ENCODE results near the gene ZP1. TPM values are rescaled to one million over a fixed set of nuclear protein-coding genes. Genes with fewer than 3 reads are reported as not detected.
"Not testable (repeated sequence)": the region's sequence is repeated elsewhere in the genome, so short reads cannot be mapped to it uniquely, and the experiment has no call there.

The ZP1 gene, protein sequence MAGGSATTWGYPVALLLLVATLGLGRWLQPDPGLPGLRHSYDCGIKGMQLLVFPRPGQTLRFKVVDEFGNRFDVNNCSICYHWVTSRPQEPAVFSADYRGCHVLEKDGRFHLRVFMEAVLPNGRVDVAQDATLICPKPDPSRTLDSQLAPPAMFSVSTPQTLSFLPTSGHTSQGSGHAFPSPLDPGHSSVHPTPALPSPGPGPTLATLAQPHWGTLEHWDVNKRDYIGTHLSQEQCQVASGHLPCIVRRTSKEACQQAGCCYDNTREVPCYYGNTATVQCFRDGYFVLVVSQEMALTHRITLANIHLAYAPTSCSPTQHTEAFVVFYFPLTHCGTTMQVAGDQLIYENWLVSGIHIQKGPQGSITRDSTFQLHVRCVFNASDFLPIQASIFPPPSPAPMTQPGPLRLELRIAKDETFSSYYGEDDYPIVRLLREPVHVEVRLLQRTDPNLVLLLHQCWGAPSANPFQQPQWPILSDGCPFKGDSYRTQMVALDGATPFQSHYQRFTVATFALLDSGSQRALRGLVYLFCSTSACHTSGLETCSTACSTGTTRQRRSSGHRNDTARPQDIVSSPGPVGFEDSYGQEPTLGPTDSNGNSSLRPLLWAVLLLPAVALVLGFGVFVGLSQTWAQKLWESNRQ
- not detected for polyA plus RNA-seq (2013, experiment 1 of 2)
- polyA plus RNA-seq (2013, experiment 2 of 2) = not detected

DNA sequence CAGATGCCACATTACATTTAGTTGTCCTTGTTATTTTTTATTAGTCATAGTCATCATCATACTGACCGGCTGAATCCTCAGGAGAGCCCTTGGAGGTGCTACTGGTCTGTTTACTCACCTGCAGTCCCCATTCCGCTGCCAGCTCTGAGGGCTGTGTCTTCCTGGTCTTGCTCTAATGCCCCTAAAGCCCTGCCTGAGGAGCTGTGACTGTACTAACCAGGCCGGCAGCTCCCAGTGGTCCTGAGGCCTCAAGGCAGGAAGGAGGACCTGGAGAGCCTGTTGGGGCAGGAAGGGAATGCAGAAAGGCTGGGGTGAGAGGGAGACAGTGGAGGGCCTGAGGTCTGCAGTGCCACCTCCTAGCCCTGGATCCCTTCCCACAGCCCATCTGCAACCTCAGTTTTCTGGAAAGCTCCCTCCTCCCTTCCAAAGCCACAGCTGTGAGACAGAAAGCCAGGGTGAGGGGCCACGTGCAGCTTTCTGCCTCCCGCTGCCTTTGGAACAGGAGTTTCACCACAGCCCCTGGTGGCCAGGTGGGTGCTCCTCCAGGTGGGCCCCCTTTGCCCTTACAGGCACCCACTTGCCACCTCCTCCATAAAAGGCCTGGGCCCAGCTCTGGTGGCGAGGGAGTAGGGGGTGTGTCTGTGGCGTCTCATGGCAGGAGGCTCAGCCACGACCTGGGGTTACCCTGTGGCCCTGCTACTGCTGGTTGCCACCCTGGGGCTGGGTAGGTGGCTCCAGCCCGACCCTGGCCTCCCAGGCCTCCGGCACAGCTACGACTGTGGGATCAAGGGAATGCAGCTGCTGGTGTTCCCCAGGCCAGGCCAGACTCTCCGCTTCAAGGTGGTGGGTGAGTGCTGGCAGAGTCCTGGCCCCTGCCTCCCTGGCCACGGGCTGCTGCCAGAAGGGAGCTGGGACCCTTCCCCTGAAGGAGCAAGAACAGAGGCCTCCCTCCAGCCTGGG, at the start of gene ZP1:
Gene ZP1 (plus strand): TSS at position 632 of the 960 bp plus-strand sequence. CDS start 20 bp downstream, at position 652.
- 81 to 95% methylated on average over 7 to 13 of the region's 13 CpGs for WGBS, 2 experiments (ENCODE audit: insufficient coverage in 2 of 2)
- Histone ChIP-seq H3K4me1 (ENCODE audit: control insufficient read depth, insufficient read depth, low read length, poor library complexity, severe bottlenecking) (no peaks in the 10 kb centered on the region), H3K27ac (ENCODE audit: low read depth, low read length, severe bottlenecking) (no peak within 1 kb of the TSS), H3K9me3 (ENCODE audit: control insufficient read depth, low read length) (no peaks in the 10 kb centered on the region), H3K4me3 (ENCODE audit: extremely low read depth, insufficient read depth, low read length, poor library complexity, severe bottlenecking) (no peak within 1 kb of the TSS), H3K36me3 (ENCODE audit: control insufficient read depth, insufficient read depth, low read length) (no peaks in the 10 kb centered on the region)

DNA sequence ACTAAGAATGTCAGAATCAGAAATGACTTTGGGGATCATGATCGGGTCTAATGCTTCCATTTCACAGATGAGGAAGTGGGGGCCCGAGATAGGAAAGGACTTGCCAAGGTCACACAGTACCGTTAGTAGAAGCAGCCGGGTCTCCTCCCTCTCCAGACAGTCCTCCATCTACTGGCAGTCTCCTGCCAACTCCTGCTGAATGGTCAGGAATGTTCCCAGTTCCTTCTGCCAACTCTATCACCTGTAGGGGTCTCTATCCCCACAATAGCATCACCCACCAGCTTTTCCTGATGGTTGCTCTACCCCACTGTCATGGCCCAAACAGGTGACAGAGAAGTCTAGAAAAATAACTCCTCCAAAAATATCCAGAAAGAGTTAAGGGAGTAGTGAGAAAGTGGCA, 49.3 kb upstream of the ZP1 start:
- H3K27ac ChIP-seq (ENCODE audit: low read depth, low read length, severe bottlenecking) = no peak overlapping the region
- no peaks in the 10 kb centered on the region for H3K36me3 ChIP-seq (ENCODE audit: control insufficient read depth, insufficient read depth, low read length)
- H3K4me1 ChIP-seq (ENCODE audit: control insufficient read depth, insufficient read depth, low read length, poor library complexity, severe bottlenecking) = no peaks in the 10 kb centered on the region
- no peak overlapping the region for H3K4me3 ChIP-seq (ENCODE audit: extremely low read depth, insufficient read depth, low read length, poor library complexity, severe bottlenecking)
- WGBS, 2 experiments (ENCODE audit: insufficient coverage in 2 of 2) = 68 to 87% methylated on average over 2 to 4 of the region's 4 CpGs
- peaks cover 13% of the 10 kb centered on the region for H3K9me3 ChIP-seq (ENCODE audit: control insufficient read depth, low read length)

DNA sequence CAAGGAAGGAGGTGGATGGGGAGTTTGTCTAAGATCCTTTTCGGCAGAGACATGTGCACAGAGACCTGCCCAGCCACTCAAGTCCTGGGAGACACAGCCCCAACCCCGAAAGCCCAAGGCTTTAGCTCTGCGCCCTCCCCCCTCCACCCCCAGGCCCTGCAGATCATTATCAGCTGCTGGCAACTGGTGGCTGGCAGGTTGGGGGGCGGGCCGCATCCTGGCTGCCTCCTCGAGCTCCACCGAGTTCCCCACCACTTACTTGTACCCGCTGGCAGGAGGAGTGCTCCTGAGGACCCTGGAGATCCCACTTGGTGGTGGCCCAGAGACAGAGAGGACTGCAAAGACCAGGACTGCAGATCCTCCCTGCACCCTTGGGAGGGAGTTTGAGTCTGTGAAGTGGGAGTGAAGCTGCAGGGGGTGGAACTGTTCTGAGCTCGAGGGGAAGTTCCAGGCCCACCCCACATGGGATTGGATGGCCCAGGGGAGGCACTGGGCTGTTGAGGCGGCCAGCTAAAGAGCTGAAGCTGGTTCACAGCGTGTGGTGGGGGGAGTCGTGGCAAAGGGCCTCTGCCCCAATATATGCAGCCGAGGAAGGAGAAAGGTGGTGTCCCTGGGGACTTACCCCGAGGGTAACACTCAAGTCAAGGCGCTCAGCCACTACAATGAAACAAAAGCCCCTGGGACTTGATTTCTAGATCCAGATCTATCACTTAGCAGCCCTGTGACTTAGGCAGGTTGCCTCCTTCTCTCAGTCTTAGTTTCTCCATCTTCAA, 45.3 kb upstream of the ZP1 start:
- Histone ChIP-seq H3K4me3 (ENCODE audit: extremely low read depth, insufficient read depth, low read length, poor library complexity, severe bottlenecking) (no peak overlapping the region), H3K36me3 (ENCODE audit: control insufficient read depth, insufficient read depth, low read length) (no peaks in the 10 kb centered on the region), H3K4me1 (ENCODE audit: control insufficient read depth, insufficient read depth, low read length, poor library complexity, severe bottlenecking) (no peaks in the 10 kb centered on the region), H3K27ac (ENCODE audit: low read depth, low read length, severe bottlenecking) (no peak overlapping the region), H3K9me3 (ENCODE audit: control insufficient read depth, low read length) (peaks cover 6% of the 10 kb centered on the region)
- WGBS, 2 experiments (ENCODE audit: insufficient coverage in 2 of 2) = 91 to 92% methylated on average over 6 to 9 of the region's 15 CpGs

DNA sequence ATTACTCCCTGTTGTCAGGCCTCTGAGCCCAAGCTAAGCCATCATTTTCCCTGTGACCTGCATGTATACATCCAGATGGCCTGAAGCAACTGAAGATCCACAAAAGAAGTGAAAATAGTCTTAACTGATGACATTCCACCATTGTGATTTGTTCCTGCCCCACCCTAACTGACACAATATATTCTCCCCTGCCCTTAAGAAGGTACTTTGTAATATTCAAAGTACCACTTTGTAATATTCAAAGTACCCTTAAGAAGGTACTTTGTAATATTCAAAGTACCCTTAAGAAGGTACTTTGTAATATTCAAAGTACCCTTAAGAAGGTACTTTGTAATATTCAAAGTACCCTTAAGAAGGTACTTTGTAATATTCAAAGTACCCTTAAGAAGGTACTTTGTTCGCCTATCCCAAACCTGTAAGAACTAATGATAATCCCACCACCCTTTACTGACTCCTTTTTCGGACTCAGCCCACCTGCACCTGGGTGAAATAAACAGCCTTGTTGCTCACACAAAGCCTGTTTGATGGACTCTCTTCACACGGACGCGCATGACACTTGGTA, 43.5 kb upstream of the ZP1 start:
- not testable (repeated sequence) for H3K27ac ChIP-seq (ENCODE audit: low read depth, low read length, severe bottlenecking); H3K9me3 ChIP-seq (ENCODE audit: control insufficient read depth, low read length); H3K4me1 ChIP-seq (ENCODE audit: control insufficient read depth, insufficient read depth, low read length, poor library complexity, severe bottlenecking); H3K36me3 ChIP-seq (ENCODE audit: control insufficient read depth, insufficient read depth, low read length); H3K4me3 ChIP-seq (ENCODE audit: extremely low read depth, insufficient read depth, low read length, poor library complexity, severe bottlenecking)
- 87 to 89% methylated on average over 5 of the region's 5 CpGs for WGBS, 2 experiments (ENCODE audit: insufficient coverage in 2 of 2)

DNA sequence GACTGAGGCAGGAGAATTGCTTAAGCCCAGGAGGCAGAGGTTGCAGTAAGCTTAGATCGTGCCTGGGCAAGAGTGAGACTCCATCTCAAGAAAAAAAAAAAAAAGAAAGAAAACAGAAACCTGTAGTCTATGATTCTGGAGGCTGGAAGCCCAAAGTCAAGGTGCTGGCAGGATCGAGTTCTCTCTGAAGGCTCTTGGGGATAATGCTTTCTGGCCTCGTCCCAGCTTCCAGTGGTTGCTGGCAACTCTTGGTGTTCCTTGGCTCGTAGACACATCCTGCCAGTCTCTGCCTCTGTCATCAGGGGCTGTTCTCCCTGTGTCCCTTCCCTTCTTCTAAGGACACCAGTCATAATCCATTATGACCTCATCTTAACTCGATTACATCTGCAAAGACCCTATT, 42.2 kb upstream of the ZP1 start:
- H3K4me1 ChIP-seq (ENCODE audit: control insufficient read depth, insufficient read depth, low read length, poor library complexity, severe bottlenecking) = no peaks in the 10 kb centered on the region
- no peaks in the 10 kb centered on the region for H3K9me3 ChIP-seq (ENCODE audit: control insufficient read depth, low read length)
- H3K27ac ChIP-seq (ENCODE audit: low read depth, low read length, severe bottlenecking) = no peak overlapping the region
- no peak overlapping the region for H3K4me3 ChIP-seq (ENCODE audit: extremely low read depth, insufficient read depth, low read length, poor library complexity, severe bottlenecking)
- H3K36me3 ChIP-seq (ENCODE audit: control insufficient read depth, insufficient read depth, low read length) = no peaks in the 10 kb centered on the region
- 90 to 91% methylated on average over 5 of the region's 5 CpGs for WGBS, 2 experiments (ENCODE audit: insufficient coverage in 2 of 2)

DNA sequence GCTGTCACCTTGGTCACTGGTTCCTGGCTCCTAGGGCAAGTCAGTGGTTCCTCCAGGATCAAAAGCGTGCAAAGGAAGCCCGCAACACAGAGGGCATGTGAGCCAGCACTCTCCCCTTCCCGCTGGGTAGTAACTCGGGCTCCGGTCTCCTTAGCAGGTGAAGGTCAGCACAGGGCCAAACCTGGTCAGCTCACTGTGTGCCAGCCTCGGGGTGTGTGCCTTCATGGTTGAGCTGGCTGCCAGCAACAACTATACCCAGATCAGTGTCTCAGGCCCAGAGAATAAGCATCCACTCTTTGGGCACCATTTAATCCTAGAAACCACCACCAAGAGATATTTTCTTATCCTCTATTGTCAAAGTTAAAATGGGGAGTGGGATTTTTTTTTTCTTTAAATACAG, 41.6 kb upstream of the ZP1 start:
- no peak overlapping the region for H3K4me3 ChIP-seq (ENCODE audit: extremely low read depth, insufficient read depth, low read length, poor library complexity, severe bottlenecking)
- H3K36me3 ChIP-seq (ENCODE audit: control insufficient read depth, insufficient read depth, low read length) = no peaks in the 10 kb centered on the region
- H3K9me3 ChIP-seq (ENCODE audit: control insufficient read depth, low read length) = no peaks in the 10 kb centered on the region
- H3K27ac ChIP-seq (ENCODE audit: low read depth, low read length, severe bottlenecking) = no peak overlapping the region
- no peaks in the 10 kb centered on the region for H3K4me1 ChIP-seq (ENCODE audit: control insufficient read depth, insufficient read depth, low read length, poor library complexity, severe bottlenecking)
- 81 to 90% methylated on average over 5 to 6 of the region's 6 CpGs for WGBS, 2 experiments (ENCODE audit: insufficient coverage in 2 of 2)

DNA sequence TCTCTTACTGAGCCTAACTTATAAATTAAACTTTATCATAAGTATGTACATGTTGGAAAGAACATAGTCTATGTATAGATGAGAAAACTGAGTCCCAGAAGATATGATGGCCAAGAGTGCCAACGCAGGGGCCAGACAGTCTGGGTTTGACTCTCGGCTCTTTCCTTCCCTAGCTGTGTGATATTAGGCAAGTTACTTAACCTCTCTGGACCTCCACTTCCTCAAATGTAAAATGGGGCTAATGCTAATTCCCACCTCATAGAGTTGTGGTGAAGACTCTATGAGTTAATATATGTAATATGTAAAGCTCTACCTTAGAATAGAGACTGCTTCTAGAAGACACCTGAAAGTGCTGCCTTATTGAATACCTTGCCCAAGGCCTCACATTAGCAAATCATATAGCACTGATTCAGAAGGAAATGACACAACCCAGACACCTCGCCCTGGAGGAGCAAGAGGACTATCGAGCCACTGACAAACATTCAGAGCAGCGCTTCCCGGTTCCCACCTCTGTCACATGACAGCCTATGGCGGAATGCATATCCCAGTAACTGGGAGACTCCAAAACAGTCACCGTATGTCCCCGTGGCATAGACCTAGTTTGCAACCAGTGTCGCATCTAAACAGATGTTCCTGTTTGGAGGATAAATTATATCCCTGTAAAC, 36.7 kb upstream of the ZP1 start:
- H3K4me3 ChIP-seq (ENCODE audit: extremely low read depth, insufficient read depth, low read length, poor library complexity, severe bottlenecking) = no peak overlapping the region
- H3K9me3 ChIP-seq (ENCODE audit: control insufficient read depth, low read length) = no peaks in the 10 kb centered on the region
- H3K27ac ChIP-seq (ENCODE audit: low read depth, low read length, severe bottlenecking) = no peak overlapping the region
- H3K4me1 ChIP-seq (ENCODE audit: control insufficient read depth, insufficient read depth, low read length, poor library complexity, severe bottlenecking) = peaks cover 1% of the 10 kb centered on the region
- no peaks in the 10 kb centered on the region for H3K36me3 ChIP-seq (ENCODE audit: control insufficient read depth, insufficient read depth, low read length)
- WGBS, 2 experiments (ENCODE audit: insufficient coverage in 2 of 2) = 48 to 56% methylated on average over 9 of the region's 10 CpGs

DNA sequence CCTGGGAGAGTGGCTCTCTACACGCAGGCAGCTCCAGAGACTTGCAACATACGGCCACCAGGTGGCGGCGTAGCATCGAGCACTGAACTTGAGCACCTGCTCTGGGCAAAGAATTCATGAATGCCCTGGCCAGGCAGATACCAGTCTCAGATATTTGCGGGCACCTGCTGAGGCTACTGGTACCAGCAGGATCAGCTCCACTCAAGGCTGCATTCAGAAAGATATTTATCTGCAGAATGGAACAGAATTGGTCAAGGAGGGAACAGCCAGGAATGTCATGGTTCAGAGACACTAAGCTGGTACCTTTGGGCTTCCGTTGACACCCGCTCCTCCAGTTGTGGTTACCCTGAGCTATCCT, 36.2 kb upstream of the ZP1 start:
- no peak overlapping the region for H3K27ac ChIP-seq (ENCODE audit: low read depth, low read length, severe bottlenecking)
- peaks cover 3% of the 10 kb centered on the region for H3K4me1 ChIP-seq (ENCODE audit: control insufficient read depth, insufficient read depth, low read length, poor library complexity, severe bottlenecking)
- H3K4me3 ChIP-seq (ENCODE audit: extremely low read depth, insufficient read depth, low read length, poor library complexity, severe bottlenecking) = no peak overlapping the region
- no peaks in the 10 kb centered on the region for H3K9me3 ChIP-seq (ENCODE audit: control insufficient read depth, low read length)
- 21 to 23% methylated on average over 8 of the region's 8 CpGs for WGBS, 2 experiments (ENCODE audit: insufficient coverage in 2 of 2)
- H3K36me3 ChIP-seq (ENCODE audit: control insufficient read depth, insufficient read depth, low read length) = no peaks in the 10 kb centered on the region

DNA sequence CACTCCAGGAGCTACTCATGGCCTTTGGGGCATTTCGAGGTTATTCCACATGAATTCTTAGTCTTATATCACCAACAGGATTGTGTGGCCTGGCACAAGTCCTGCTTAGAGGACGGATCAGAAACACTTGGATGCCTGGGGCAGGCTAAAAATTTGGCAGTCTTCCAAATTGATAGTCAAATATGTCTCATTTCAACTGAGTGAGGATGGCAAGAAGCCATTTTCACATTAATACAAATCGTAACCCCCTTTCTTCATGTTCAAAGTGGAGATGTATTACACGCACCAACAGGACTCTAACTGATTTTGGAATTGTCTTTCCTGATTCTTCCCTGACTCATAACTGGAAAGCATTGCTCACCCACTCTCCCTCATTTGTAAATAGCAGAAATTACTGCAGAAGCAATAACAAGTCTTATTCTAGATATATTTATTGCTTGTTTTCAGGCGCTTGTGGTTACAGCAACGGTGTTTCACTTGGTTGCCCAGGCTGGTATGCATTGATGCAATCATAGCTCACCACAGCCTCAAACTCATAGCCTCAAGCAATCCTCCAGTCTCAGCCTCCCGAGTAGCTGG, 35.8 kb upstream of the ZP1 start:
- H3K27ac ChIP-seq (ENCODE audit: low read depth, low read length, severe bottlenecking) = no peak overlapping the region
- WGBS, 2 experiments (ENCODE audit: insufficient coverage in 2 of 2) = 67% methylated on average over 5 of the region's 7 CpGs
- peaks cover 3% of the 10 kb centered on the region for H3K4me1 ChIP-seq (ENCODE audit: control insufficient read depth, insufficient read depth, low read length, poor library complexity, severe bottlenecking)
- no peaks in the 10 kb centered on the region for H3K36me3 ChIP-seq (ENCODE audit: control insufficient read depth, insufficient read depth, low read length)
- no peaks in the 10 kb centered on the region for H3K9me3 ChIP-seq (ENCODE audit: control insufficient read depth, low read length)
- no peak overlapping the region for H3K4me3 ChIP-seq (ENCODE audit: extremely low read depth, insufficient read depth, low read length, poor library complexity, severe bottlenecking)

Measured in mesodermal cell (in vitro differentiated cells).